ENCODE results near the gene DRICH1.
A peak's percentile ranks its signal among the peaks of the same experiment; 100 is the strongest.
"Not testable (repeated sequence)": the region's sequence is repeated elsewhere in the genome, so short reads cannot be mapped to it uniquely, and the experiment has no call there.

Gene DRICH1

DNA sequence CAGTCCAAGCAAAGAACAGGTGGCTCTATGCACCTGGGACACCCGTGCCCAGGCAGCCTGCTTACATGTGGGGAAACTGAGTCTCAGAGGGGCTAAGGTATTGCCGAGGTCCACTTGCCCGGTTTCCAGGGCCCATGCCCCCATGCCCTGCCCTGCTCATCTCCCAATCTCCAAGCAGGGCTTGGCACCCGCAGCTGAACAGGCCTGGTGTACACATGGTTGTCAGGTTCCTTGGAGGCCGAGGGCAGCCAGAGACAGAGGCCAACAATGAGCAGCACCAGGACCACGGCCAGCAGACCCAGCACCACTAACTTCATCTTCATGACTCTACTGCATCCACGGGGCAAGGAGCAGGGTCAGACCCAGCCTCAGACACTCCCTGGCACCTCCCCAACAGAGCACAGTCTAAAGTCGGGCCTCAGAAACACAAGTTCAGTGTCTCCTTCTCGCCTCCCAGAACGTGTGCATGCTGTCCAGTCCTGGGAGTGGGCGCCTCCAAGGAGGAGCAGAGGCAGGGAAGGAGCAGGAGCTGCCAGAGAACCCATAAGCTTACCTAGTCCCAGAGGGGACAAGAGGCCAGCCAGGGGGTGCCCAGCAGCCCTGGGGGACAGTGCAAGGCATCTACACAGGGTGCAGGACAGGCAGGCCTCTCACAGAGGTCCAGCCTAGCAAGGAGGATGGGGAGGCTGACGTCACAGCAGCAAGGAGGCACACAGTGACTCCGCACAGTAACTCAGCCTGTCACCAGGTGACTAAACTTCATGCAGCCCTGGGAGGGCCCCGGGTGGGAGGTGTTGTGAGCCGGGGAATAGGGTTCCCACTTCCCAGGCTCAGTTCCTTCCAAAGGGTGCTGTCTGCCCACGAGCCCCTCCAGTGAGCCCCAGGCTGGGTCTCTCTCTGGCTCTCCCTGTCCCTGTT lies 38.5 kb upstream of the DRICH1 start:
- Mint-ChIP-seq H3K4me1 (ENCODE audit: low read depth) (no peaks in the 10 kb centered on the region), H3K9me3 (no peaks in the 10 kb centered on the region), H3K27ac (no peak overlapping the region), H3K4me3 (no peak overlapping the region), H3K27me3 (no peaks in the 10 kb centered on the region), H3K36me3 (ENCODE audit: low read depth) (peaks cover 13% of the 10 kb centered on the region)
- DNase-seq = no peak

DNA sequence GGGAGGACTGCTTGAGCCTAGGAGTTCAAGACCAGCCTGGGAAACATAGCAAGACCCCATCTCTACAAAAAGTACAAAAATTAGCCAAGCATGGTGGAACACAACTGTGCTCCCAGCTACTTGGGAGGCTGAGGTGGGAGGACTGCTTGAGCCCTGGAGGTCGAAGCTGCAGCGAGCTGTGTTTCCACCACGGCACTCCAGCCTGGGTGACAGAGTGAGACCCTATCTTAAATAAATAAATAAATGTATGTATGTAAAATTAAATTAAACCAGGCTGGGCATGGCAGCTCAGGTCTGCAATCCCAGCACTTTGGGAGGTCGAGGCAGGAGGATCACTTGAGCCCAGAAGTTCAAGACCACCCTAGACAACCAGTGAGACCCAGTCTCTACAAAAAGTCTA lies 28.3 kb upstream of the DRICH1 start:
- H3K4me3 Mint-ChIP-seq; H3K27ac Mint-ChIP-seq; H3K9me3 Mint-ChIP-seq; H3K4me1 Mint-ChIP-seq (ENCODE audit: low read depth); H3K27me3 Mint-ChIP-seq; DNase-seq: not testable (repeated sequence)
- H3K36me3 Mint-ChIP-seq (ENCODE audit: low read depth) = peaks cover 57% of the 10 kb centered on the region

DNA sequence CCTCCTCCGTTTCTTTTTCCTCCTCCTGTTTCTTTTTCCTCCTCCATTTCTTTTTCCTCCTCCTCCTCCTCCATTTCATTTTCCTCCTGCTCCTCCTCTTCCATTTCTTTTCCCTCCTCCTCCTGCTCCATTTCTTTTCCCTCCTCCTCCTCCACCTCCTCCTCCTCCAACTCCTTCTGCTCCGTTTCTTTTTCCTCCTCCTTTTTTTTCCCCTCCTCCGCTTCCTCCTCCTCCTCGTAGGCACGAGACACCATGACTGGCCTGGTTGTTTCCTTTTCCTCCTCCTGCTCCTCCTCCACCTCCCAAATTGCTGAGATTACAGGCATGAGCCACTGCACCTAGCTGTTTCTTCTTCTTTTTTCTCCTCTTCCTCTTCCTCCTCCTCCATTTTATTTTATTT lies 25.6 kb upstream of the DRICH1 start:
- Mint-ChIP-seq H3K4me1 (ENCODE audit: low read depth) (no peaks in the 10 kb centered on the region), H3K36me3 (ENCODE audit: low read depth) (peaks cover 51% of the 10 kb centered on the region), H3K9me3 (no peaks in the 10 kb centered on the region), H3K27ac (no peak overlapping the region), H3K27me3 (no peaks in the 10 kb centered on the region), H3K4me3 (no peak overlapping the region)
- DNase-seq = no peak

DNA sequence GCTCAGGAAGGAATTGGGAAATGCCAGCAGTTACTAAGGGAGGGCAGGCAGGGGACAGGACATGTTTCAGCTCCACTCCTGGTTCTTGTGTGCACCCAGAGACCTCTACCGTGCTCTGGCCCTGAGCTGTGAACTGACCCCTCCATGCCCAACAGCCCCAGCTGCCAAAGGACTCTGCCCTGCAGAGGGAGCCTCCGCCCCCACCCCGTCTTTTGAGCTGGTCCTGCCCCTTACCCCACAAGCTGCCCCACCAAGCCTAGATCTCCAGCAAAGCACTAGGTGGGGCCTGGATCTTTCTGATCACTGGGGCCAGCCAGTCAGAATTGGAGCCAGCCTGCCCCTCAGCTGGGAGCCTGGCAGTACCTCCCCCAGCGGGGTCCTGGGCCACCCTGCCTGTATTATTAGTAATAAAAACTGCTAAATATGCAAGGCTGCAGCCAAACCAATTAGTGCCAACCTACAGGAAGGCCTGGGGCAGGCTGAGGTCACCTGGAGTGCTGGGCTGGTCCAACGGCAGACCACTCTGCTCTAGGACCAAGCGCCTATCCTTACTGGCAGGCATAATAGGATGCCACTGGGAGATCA lies 23.9 kb upstream of the DRICH1 start:
- Mint-ChIP-seq H3K27ac (no peak overlapping the region), H3K36me3 (ENCODE audit: low read depth) (peaks cover 44% of the 10 kb centered on the region), H3K4me3 (no peak overlapping the region), H3K9me3 (no peaks in the 10 kb centered on the region), H3K4me1 (ENCODE audit: low read depth) (no peaks in the 10 kb centered on the region), H3K27me3 (no peaks in the 10 kb centered on the region)
- DNase-seq = no peak

DNA sequence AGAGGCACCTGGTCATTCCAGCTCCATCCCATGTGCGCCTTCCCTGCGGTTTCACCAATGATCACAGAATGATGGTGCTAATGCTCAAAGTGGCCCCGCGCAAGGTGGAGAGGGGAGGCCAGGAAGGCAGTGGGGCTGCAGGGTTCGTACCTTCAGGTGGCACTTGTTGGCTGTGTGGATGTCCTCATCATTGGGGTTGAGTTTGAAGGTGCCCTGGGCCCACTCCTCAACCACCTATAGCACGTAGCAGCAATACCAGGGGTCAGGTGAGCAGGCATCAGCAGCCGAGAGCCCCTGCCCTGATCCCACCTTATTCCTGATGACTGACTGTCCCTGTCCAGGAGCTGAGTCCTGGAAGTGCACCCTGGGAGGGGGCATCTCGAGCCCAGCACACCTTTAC lies 20.6 kb upstream of the DRICH1 start:
- Mint-ChIP-seq H3K4me3 (no peak overlapping the region), H3K9me3 (no peaks in the 10 kb centered on the region), H3K4me1 (ENCODE audit: low read depth) (no peaks in the 10 kb centered on the region), H3K27me3 (no peaks in the 10 kb centered on the region), H3K36me3 (ENCODE audit: low read depth) (peaks cover 22% of the 10 kb centered on the region), H3K27ac (no peak overlapping the region)
- DNase-seq = no peak

DNA sequence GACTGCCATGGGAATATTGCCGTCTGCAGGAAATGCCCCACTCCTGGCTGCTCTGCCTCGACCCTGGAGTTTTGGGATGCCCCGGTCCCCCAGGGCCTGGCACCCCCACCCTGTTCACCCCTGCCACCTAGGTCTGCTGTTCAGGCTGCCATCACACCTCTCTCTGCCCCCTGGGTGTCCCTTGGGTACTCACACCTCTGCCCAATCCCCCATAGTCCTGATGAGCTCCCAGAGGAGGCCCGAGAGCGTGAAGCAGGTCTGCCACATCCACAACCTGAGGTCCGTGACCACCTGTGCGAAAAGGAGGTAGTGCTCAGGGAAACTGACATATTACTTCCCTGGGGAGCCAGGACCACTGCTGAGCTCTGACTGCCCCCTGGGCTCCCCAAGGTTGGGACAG lies 20.2 kb upstream of the DRICH1 start:
- Mint-ChIP-seq H3K27ac (no peak overlapping the region), H3K27me3 (no peaks in the 10 kb centered on the region), H3K36me3 (ENCODE audit: low read depth) (peaks cover 22% of the 10 kb centered on the region), H3K9me3 (no peaks in the 10 kb centered on the region), H3K4me3 (no peak overlapping the region), H3K4me1 (ENCODE audit: low read depth) (no peaks in the 10 kb centered on the region)
- DNase-seq = no peak

DNA sequence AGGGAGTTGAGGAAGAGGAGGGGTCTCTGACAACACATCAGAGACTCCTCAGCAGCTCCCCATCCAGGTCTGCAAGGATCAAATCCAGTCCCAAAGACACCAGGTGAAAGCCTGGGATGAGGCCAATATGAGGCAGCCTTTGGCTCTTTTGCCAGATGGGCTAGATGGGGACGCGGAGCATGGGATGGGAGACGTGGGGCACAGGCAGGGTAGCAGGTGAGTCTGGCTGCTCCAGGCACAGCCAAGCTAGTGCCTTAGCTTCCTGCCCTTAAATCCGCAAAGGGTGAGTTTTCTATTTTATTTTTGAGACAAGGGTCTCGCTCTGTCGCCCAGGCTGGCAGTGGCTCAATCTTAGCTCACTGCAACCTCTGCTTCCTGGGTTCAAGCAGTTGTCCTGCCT lies 19.6 kb upstream of the DRICH1 start:
- Mint-ChIP-seq H3K9me3 (no peaks in the 10 kb centered on the region), H3K27me3 (no peaks in the 10 kb centered on the region), H3K4me1 (ENCODE audit: low read depth) (no peaks in the 10 kb centered on the region), H3K27ac (no peak overlapping the region), H3K36me3 (ENCODE audit: low read depth) (peaks cover 22% of the 10 kb centered on the region), H3K4me3 (no peak overlapping the region)
- no peak for DNase-seq

DNA sequence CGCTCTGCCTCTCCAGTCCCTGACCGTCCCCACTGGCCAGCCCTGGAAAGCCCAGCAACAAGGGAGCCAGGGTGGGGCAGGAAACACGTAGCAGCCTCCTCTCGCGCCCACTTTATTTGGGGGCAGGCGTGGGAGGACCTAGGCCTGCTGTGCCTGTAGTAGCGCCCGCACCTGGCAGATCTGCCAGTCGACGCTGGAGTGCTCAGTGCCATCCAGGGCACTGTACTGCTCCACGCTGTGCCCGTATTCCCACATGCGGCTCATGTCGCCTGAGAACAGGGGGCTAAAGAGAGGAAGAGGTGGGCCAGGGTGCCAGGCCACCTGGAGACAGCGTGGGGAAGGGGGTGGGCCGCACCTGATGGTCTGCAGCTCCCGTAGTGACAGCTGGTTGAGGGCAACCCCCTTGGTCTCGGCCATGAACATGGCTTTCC lies 17.0 kb upstream of the DRICH1 start:
- Mint-ChIP-seq H3K36me3 (ENCODE audit: low read depth) (peaks cover 14% of the 10 kb centered on the region), H3K9me3 (no peaks in the 10 kb centered on the region), H3K27ac (no peak overlapping the region), H3K4me3 (no peak overlapping the region), H3K4me1 (ENCODE audit: low read depth) (no peaks in the 10 kb centered on the region), H3K27me3 (no peaks in the 10 kb centered on the region)
- no peak for DNase-seq

DNA sequence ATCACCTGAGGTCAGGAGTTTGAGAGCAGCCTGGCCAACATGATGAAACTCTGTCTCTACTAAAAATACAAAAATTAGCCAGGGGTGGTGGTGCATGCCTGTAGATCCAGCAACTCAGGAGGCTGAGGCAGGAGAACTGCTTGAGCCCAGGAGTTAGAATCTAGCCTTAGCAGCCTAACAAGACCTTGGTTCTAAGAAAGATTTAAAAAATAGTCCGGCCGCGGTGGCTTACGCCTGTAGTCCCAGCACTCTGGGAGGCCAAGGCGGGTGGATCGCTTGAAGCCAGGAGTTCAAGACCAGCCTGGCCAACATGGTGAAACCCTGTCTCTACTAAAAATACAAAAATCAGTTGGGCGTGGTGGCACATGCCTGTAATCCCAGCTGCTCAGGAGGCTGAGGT lies 14.4 kb upstream of the DRICH1 start:
- not testable (repeated sequence) for H3K27ac Mint-ChIP-seq; H3K4me3 Mint-ChIP-seq; H3K27me3 Mint-ChIP-seq; H3K4me1 Mint-ChIP-seq (ENCODE audit: low read depth); DNase-seq; H3K36me3 Mint-ChIP-seq (ENCODE audit: low read depth); H3K9me3 Mint-ChIP-seq

DNA sequence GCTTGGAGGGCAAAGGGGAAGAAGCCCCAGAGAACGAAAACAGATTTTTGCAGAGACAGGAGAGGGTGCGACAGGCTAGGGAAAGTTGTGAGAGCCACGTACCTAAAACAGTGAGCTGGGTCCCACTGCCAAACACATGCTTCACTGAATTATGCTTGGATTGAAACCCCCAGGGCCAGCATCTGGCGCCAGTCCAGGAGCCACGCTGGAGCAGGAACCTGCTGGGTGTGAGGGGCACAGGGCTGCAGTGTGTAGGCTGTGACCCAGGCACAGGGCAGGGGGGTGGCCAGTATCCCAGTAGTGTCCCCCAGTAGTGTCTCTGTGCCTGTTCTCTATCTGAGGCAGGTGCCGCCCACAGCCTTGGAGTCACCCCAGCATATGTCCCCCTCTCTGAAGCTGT lies 8.1 kb upstream of the DRICH1 start:
- not testable (repeated sequence) for H3K27ac Mint-ChIP-seq; H3K4me3 Mint-ChIP-seq; H3K27me3 Mint-ChIP-seq; H3K9me3 Mint-ChIP-seq; DNase-seq; H3K4me1 Mint-ChIP-seq (ENCODE audit: low read depth)
- peaks cover 20% of the 10 kb centered on the region for H3K36me3 Mint-ChIP-seq (ENCODE audit: low read depth)

DNA sequence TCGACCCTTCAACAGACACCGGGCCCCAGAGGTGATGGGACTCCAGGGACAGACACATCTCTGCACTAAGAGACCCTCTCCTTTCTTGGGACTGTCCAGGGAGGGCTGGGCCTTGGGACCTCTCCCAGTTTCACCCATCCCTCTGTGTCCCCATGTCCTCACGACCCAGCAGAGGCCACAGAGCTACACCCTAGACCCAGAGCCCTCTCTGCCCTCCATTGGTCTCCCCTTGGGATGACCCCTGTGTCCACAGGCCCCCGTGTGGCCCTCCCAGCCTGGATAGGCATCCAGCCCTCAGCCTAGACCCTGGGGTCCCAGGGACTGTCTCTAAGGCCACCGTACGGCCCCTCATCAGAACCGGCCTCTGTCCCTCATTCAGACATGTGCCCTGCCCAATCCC lies 7.5 kb upstream of the DRICH1 start:
- Mint-ChIP-seq H3K4me1 (ENCODE audit: low read depth) (no peaks in the 10 kb centered on the region), H3K27ac (no peak overlapping the region), H3K4me3 (no peak overlapping the region), H3K27me3 (no peaks in the 10 kb centered on the region), H3K9me3 (no peaks in the 10 kb centered on the region), H3K36me3 (ENCODE audit: low read depth) (peaks cover 20% of the 10 kb centered on the region)
- no peak for DNase-seq

DNA sequence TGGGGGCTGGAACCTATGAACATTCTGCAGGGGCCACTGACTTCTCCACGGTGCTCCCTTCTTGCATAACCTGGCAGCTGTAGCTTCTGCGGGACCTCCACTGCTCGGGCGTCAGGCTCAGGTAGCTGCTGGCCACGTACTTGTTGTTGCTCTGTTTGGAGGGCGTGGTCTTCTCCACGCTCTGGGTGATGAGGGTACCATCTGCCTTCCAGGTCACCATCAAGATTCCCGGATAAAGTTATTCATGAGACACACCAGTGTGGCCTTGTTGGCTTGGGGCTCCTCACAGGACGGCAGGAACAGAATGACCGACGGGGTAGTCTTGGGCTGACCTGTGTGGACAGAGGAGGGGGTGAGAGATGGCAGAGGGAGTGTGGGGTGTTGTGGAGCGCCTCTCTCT lies 6.5 kb upstream of the DRICH1 start:
- Mint-ChIP-seq H3K4me1 (ENCODE audit: low read depth) (no peaks in the 10 kb centered on the region), H3K9me3 (no peaks in the 10 kb centered on the region), H3K4me3 (no peak overlapping the region), H3K27ac (no peak overlapping the region), H3K36me3 (ENCODE audit: low read depth) (peaks cover 20% of the 10 kb centered on the region), H3K27me3 (no peaks in the 10 kb centered on the region)
- no peak for DNase-seq

DNA sequence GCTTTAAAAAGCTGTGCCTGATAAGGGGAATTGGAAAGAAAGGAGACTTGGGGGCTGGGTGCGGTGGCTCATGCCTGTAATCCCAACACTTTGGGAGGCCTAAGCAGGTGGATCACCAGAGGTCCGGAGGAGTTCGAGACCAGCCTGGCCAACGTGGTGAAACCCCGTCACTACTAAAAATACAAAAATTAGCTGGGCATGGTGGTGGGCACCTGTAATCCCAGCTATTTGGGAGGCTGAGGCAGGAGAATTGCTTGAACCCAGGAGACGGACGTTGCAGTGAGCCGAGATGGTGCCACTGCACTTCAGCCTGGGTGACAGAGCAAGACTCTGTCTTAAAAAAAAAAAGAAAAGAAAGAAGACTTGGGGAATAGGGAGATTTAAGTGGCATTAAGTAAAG lies 3.2 kb upstream of the DRICH1 start:
- H3K4me1 Mint-ChIP-seq (ENCODE audit: low read depth); H3K9me3 Mint-ChIP-seq; H3K27ac Mint-ChIP-seq; H3K4me3 Mint-ChIP-seq; DNase-seq; H3K27me3 Mint-ChIP-seq: not testable (repeated sequence)
- H3K36me3 Mint-ChIP-seq (ENCODE audit: low read depth) = peaks cover 20% of the 10 kb centered on the region

DNA sequence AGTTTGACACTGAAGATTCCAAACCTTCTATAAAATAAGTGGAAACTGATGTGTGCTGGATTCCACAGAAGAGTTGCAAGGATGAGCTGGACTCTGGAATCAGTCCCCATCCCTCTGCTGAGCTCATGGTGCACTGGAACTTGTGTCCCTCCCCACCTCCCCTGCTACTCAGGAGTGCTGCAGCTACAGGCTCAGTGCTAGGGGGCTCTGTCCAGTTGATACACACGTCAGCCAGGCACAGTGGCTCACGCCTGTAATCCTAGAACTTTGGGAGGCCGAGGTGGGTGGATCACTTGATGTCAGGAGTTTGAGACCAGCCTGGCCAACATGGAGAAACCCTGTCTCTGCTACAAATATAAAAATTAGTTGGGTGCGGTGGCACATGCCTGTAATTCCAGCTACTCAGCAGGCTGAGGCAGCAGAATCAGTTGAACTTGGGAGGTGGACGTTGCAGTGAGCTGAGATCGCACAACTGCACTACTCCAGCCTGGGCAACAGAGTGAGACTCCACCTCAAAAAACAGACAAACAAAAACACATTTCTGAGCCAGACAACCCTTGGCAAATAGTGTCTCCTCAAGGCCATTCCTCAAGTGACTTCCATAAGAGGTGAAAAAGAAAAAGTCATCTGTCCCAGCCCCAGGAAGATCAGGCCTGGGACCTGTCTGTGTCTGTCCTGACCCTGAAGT lies 3.9 kb downstream of the DRICH1 start:
- H3K4me3 Mint-ChIP-seq; H3K9me3 Mint-ChIP-seq; H3K27ac Mint-ChIP-seq; H3K27me3 Mint-ChIP-seq; DNase-seq; H3K36me3 Mint-ChIP-seq (ENCODE audit: low read depth); H3K4me1 Mint-ChIP-seq (ENCODE audit: low read depth): not testable (repeated sequence)

DNA sequence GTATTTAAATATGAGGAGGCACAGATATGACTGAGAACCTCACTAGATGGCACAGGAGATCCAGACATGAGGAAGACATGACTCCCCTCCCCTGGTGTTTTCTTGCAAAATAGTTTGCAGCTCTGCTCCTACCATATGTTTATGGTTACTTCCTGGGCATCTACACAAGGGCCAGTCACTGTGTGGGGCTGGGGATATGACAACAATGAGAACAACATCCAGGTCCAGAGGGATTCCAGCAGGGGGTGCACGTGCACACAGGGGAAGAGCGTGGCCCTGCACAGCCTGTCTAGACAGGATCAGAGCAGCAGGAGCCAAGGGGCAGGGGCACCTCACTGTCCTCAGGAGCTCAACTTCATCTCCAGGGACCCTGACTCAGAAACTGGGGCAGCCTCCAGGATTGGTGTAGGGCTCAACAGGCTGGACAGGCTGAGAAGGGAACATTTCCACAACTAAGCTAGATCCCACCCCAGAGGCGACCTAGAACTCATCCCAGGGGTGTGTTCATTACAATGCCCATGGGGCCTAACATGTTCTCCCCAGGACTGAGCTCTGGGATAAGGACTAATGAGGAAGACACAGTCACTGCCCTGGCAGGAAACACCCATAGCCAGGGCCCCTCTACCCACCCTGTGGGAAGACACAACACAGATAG lies 4.6 kb downstream of the DRICH1 start:
- H3K27ac Mint-ChIP-seq, H3K9me3 Mint-ChIP-seq: not testable (repeated sequence)
- DNase-seq = peak; percentile 69

More for the DNA sequence above, 4.6 kb downstream of the DRICH1 start:
- not testable (repeated sequence) for H3K36me3 Mint-ChIP-seq (ENCODE audit: low read depth); H3K27me3 Mint-ChIP-seq; H3K4me1 Mint-ChIP-seq (ENCODE audit: low read depth); H3K4me3 Mint-ChIP-seq

Measured in activated T-cell treated with anti-CD3 and anti-CD28 coated beads, Interleukin-2, amount 50 U/mL, for 24 hours (primary cell).